NOMO-1 treated with DMSO at 0.1 percent for 48 hours (cell line): Measurements from ENCODE around the gene CNTRL.
"Not testable (repeated sequence)": the region's sequence is repeated elsewhere in the genome, so short reads cannot be mapped to it uniquely, and the experiment has no call there.

Experiments
- DNase-seq: peaks from one replicate; lab custom pipeline; 2025; ENCODE audit not compliant: unreplicated experiment; lab: John Stamatoyannopoulos, UW

Gene CNTRL

DNA sequence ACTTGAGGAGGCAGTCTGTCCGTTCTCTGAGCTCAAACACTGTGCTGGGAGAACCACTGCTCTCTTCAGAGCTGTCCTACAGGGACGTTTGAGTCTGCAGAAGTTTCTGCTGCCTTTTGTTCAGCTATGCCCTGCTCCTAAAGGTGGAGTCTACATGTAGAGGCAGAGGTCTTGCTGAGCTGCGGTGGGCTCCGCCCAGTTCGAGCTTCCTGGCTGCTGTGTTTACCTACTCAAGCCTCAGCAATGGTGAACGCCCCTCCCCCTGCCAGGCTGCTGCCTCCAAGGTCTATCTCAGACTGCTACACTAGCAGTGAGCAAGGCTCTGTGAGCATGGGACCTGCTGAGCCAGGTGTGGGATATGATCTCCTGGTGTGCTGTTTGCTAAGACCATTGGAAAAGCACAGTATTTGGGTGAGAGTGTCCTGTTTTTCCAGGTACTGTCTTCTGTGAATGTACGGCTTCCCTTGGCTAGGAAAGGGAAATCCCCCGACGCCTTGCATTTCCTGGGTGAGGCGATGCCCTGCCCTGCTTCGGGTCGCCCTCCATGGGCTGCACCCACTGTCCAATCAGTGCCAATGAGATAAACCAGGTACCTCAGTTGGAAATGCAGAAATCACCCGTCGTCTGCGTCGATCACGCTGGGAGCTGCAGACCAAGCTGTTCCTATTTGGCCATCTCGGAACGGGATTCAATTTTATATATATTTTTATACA is 58.5 kb downstream of the CNTRL start:
- no peak for DNase-seq

DNA sequence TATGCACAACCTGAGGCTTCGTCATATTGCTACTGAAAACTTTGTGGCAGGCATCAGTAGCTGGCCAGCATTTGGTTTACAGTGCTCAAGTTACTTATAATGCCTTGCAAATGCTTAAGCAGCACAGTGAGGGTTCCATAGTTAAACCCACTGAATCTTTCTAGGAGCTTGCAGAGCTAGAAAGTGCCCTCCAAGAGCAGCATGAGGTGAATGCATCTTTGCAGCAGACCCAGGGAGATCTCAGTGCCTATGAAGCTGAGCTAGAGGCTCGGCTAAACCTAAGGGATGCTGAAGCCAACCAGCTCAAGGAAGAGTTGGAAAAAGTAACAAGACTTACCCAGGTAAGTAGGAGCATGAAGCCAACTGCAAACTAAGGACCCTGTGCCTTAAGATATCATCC is 60.9 kb downstream of the CNTRL start:
- DNase-seq, result no peak

DNA sequence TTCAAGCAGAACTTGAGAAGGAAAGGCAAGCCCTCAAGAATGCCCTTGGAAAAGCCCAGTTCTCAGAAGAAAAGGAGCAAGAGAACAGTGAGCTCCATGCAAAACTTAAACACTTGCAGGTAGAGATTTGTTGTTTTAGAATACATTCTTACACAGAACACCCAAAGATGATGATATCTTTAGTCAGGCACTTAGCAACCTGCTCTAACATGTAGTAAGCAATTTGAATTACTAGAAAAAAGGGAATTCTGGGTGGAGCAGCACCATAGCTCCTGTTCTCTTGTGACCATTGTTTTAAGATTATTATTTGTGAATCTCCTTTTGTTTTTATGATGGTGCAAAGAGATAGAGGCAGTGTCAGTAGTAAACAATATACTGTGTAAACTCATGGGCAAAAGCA is 63.8 kb downstream of the CNTRL start:
- no peak for DNase-seq

DNA sequence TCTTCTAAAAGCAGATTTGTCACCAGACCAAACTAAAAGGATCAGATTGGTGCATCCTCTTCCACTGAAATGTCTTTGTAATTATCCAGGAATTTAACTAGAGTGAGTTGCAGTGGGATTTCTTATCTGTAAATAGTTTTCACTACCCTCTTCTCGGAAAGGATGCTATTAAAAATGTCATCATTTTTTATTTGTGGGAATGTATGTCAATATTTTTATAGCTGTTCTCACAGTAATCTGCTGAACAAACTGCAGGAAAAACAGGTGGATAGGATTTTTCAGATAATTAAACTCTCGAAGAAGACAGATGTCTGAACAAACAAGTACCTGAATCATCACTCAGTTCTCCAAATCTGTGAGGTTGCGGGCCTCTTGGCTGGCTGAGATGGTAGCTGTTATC is 64.2 kb downstream of the CNTRL start:
- no peak for DNase-seq

DNA sequence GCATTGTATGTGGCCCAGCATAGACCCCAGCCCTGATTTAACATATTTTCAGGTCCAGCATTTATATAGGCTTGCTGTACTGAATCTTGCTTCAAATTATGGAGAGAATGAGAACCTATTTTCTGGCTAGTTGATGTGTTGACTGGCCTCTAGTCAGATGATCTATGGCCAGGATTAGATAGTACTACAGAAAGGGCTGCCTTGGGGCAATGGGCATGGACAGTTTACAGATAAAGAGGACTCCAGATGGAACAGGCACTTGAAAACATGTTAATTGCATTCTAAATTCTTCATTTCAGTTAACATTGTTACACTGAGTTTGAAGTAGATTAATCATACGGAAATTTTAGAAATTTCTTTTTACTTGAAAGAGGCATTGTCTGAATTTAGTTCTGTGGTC is 65.4 kb downstream of the CNTRL start:
- no peak for DNase-seq

DNA sequence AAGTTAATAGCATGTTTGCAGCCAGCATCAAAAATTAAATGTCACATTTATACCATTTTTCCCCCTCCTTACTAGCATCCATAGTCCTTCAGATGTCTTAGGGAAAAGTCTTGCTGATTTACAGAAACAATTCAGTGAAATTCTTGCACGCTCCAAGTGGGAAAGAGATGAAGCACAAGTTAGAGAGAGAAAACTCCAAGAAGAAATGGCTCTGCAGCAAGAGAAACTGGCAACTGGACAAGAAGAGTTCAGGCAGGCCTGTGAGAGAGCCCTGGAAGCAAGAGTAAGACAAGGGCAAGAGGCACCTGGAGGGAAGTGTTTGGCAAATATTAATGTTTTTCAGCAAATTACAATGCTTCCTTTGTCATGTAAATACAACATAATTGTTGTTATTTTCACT is 66.6 kb downstream of the CNTRL start:
- no peak for DNase-seq

DNA sequence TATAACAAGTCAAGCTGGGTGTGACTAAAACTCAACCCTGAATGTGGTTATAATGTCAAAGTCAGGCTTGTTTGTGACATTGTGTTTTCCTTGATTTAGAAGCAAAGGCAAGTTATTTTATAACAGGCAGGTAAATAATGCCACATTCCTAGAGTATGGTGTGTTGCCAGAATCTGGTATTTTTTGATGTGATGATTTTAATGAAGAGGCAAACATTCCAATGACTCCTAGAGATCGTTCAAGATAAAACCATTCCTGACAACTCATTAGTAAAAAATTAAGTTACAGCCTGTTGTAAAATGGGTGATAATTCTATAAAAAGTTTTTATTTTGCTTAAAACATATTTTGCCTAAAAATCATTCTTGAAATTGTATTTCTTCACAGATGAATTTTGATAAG is 67.0 kb downstream of the CNTRL start:
- DNase-seq, result no peak

DNA sequence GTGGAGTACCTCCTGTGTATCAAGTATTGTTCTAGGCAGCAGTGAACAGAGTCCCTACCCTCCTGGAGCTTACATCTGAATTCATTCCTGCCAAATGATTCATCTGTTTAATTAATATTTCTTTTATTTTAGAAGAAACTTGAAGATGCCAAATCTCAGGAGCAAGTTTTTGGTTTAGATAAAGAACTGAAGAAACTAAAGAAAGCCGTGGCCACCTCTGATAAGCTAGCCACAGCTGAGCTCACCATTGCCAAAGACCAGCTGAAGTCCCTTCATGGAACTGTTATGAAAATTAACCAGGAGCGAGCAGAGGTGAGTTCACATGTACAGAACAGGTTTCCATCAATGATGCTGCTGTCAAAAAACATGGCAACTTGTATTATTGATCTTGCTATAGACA is 69.0 kb downstream of the CNTRL start:
- no peak for DNase-seq

DNA sequence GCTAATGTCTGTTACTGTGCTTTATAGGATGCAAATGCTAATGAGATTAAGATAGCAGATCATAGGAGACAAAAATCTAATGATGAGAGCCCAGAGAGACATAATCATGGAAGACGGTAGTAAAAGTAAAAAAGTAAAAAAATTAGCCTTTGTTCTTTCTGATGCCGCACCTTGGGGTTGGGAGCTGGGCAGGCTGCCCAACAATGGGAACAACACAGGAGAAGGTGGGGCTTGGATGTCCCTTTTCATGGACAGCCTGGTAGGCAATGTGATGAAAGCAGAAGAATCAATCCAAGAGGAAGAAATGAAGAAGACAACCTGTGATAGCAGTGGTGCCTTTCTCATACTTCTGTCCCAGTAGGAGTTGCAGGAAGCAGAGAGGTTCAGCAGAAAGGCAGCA is 69.7 kb downstream of the CNTRL start:
- no peak for DNase-seq

DNA sequence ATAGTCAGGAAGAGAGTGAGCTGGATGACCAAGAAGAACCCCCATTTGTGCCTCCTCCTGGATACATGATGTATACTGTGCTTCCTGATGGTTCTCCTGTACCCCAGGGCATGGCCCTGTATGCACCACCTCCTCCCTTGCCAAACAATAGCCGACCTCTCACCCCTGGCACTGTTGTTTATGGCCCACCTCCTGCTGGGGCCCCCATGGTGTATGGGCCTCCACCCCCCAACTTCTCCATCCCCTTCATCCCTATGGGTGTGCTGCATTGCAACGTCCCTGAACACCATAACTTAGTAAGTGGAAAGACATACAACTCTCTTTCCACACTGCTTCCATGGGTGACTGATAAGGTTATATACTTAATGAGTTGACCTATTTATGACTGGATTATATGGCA is 75.4 kb downstream of the CNTRL start:
- no peak for DNase-seq

DNA sequence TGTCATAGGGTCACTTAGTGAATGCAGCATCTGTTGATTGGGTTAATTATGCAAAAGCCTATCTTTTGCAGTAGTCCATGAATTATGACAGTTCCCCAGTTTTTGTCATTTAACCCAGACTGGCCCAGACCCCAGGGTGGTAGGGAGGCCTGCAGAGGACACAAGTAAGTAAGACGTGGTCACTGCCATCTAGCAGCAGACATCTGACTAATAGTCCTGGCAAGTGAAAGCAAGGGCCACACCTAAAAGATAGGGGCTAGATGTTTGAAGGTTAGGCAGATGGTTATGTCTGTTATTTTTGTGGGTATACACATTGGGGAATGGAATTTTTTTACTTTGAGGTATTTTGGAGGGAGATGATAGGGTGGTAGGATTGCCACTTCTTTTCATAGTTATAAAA is 78.9 kb downstream of the CNTRL start:
- no peak for DNase-seq

DNA sequence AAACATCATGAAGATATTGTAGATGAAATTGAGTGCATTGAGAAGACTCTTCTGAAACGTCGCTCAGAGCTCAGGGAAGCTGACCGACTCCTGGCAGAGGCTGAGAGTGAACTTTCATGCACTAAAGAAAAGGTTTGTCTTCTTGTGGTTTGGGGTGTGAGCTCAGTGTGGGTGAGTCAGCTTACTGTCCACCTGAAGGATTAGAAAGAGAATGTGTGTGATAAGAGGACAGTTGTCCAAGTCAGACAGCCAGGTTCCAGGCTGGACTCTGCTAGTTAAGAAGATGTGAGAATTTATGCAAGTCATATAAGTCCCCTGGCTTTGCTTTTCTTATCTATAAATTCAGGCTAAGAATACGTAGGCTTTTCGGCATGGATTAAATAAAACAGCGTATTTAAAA is 80.0 kb downstream of the CNTRL start:
- DNase-seq, result no peak

DNA sequence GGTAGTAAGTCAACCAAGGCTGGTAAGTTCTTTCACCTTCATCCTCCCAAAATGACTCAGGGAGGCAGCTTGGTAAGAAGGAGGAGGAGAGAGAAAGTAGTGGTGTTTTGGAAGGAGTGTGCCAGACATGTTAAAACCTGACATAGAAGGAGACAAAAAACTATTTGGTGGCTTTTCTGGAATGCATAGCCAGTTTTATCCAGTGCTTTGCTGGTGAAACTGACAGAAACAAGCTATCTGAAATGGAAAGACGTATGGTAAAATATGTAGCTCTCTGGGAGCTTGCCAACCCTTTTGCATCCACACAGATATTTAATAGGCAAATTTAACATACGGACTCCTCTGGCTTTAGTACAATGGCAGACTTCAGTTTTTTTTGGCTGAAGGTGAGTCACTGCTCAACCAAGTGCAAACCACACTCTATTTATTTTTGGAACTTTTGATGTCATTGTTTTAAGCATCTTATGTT is 81.5 kb downstream of the CNTRL start:
- DNase-seq, result peak; percentile 5

DNA sequence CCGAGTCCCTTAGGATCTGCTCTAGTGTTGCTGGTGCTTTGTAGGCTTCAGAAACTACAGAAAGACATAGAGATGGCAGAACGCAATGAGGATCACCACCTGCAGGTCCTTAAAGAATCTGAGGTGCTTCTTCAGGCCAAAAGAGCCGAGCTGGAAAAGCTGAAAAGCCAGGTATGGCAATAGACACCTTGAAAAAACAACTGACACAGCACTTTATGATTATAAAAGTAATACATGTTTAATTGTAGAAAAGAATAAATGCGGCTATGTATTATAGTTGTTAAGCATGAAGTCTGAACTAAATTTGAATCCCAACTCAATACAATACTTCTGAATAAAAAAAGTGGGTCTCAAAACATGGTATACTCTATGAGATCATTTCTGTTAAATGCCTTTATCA is 83.2 kb downstream of the CNTRL start:
- DNase-seq, result no peak

DNA sequence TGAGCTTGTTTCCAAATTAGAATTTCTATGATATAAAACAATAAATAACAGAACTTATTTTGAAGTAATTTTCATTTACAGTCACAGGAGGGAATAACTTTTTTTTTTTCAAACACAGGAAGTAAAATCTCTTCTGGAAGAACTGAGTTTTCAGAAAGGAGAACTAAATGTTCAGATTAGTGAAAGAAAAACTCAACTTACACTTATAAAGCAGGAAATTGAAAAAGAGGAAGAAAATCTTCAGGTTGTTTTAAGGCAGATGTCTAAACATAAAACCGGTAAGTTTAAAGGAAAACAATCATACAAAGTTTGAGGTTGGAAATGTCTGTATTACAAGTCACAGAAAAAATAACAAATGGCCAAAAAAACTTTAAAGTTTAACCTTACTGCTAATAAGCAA is 85.3 kb downstream of the CNTRL start:
- peak; percentile 91 for DNase-seq

DNA sequence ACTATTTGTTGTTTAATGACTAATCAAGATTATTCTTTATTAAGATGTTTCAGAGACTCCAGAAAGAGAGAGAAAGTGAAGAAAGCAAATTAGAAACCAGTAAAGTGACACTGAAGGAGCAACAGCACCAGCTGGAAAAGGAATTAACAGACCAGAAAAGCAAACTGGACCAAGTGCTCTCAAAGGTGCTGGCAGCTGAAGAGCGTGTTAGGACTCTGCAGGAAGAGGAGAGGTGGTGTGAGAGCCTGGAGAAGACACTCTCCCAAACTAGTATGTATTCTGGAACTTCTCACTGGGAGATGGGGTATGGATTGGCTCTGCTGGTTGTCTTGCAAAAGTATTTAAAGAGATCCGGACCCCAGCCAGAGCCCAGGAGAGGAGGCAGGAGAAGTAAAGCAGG is 93.3 kb downstream of the CNTRL start:
- DNase-seq, result no peak

DNA sequence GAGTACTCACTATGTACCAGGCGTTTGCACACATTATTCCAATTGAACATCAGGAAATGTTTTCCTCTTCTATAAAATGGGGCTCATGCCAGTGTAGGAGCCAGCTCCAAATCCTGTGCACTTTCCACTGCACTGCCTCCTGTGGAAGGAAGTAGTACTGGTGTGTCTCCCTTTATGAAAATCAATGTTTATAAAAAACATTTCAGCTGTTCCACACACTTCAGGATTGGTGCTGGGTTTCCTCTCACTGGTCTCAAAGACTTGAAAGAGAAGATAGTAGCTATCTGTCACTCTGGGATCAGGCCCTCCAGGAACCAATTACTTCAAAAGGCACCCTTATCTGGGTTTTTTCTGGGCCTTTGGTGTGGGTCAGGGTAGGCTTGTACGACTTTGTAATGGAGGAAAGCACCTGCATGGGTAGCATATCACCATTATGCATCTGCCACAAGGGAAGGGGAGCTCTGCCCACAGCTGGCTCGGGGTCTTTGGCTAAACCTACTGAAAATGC is 94.4 kb downstream of the CNTRL start:
- no peak for DNase-seq

DNA sequence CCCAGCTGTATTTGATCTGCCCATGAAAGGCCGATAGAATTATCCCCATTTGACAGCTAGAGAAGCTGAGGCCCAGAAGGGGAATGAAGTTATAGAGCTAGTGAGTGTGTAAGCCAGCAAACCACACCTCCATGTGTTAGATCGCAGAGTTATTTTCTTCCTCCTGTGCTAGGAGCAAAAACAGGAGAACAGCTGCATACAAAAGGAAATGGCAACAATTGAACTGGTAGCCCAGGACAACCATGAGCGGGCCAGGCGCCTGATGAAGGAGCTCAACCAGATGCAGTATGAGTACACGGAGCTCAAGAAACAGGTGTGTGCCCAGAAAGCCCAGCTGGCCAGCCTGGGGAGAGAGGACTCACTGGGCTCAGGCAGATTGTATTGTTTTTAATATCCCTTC is 96.5 kb downstream of the CNTRL start:
- no peak for DNase-seq

DNA sequence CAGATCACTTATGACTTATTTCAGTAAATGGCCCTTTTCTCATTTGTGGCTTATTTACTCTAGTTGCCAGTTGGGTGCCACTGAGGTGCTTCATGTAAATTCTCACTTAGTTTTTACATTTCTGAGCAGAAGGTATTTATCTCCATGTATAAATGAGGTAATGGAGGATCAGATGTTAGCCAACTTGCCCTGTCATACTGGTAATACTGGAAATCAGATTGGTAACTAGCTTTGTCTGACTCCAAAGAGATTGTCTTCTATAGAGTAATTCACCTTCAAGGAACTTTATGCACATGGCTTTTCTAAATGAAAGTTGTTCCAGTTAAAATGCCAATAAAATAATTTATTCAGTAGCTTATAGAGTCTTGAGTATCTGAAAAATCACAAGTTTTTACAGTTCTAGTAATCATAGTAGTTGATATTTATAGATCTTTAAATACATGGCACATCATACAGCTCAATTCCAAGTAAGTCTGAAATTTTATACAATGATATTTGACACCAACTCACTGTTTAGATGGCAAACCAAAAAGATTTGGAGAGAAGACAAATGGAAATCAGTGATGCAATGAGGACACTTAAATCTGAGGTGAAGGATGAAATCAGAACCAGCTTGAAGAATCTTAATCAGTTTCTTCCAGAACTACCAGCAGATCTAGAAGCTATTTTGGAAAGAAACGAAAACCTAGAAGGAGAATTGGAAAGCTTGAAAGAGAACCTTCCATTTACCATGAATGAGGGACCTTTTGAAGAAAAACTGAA is 98.2 kb downstream of the CNTRL start:
- no peak for DNase-seq

DNA sequence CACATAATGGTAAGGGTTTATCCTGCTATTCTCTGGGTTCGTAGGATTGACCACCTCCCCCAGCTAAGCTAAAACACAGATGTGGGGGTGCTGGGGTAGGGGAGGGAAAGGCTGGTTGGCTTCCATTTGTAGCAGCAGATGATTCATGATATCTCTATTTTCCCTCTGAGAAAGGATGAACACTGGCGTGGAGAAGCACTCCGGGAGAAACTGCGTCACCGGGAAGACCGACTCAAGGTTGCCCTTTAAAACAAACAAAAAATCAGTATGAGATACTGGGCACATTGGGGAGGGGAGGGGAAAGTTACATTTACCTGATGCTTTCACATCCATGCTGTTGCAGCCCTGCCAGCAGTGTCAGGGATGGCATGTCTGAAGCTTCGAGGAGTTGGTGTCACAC is 98.7 kb downstream of the CNTRL start:
- DNase-seq, result no peak

DNA sequence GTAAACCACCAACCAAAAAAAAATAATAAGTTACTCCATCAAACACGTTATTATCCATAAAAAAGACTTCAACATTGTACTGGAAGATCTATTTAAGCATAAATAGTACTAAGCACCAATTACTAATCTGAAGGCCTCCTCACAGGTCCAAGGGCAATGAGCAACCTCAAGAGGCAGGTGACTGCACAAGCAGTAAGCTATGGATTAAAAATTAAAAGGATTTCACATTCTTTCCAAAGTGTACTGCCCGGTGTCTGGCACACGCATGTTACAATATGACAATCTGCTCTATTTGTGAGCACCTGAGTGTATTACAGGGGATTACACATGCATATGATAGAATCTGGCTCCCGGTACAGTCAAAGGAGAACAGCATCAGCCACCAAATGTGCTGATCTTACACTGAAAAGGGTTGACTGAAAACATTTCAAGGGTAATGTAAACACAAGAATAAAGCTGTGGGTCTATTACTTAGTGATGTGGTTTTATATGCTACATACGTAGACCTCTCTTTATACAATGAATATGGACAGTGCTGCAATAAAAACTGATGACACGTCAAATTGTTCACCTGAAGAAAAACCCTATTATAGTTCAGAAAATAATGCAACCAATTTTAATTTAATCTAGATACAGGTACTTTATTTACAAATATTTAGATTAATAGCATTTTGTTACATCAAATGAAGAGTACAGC is 104.1 kb downstream of the CNTRL start:
- DNase-seq, result no peak

DNA sequence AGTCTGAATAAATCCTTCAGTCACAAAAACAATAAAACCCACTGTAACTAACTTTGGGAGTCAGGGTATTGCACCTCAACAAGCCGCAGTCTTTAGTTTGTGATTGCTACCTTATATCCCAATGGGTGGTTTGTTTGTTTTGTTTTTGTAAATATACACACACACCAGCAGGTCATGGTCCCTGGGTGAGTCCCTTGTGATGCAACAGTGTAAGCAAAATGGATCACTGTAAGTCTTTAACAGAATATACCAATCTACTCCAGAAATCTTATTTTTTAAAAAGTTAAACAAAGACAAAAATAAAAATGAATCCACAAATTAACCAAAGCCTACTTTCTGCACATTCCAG is 104.6 kb downstream of the CNTRL start:
- not testable (repeated sequence) for DNase-seq
